SIG-M5 treated with dmso at 0.1 percent for 504 hours (cell line): ENCODE data around the gene CELSR1.

ENCODE experiments used
- DNase-seq: peaks from one replicate; lab custom pipeline; 2025; ENCODE audit not compliant: unreplicated experiment; lab: John Stamatoyannopoulos, UW

Gene CELSR1

DNA sequence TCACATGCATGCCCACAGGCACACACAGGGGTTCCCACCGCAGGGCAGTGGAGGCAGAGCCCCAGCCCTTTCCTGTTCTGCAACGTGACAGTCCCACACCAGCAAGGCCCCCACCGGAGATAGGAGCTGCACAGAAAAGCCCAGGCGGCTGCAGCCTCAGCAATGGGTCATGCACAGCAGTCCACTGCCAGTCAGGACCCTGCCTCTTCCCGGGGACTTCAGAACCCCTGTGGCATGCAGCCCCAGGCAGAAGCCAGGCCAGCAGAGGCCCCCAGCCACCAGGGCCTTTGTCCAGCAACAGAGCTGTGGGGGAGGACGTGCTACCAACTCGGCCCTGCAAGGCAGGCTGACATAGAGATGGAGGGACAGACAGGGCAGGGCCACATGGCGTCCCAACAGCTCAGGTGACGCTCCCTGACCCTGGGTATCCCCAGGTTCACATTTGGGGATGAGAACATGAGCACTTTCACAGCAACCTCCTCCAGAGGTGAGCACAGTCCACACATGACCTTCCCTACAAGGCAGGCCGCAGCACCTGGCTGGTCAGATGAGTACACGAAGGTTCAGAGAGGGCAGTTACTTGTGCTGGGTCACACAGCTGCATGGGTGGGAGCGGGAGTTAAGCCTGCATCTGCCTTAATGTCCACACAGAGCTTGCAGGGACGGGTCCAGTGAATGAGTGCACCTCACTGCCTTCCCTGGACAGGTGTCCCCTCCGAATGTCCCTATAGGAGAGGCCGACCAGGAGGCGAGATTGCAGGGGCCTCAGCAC lies 87.3 kb downstream of the CELSR1 start:
- no peak for DNase-seq

DNA sequence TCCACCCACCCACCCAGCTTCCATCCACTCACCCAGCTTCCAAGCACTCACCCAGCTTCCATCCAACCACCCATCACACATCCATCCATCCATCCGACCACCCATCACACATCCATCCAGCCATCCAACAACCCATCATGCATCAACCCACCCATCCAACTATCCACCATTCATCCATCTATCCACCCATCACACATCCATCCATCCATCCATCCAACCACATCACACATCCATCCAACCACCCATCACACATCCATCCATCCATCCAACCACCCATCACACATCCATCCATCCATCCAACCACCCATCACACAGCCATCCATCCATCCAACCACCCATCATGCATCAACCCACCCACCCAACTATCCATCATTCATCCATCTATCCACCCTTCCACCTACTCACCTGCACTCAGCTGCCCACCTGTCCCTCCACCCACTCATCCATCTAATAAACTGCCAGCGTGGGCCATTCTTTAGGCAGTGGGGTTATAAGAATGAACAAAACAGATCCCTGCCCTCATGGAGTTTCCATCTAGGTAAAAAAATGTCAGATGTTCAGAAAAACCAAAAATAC lies 88.2 kb downstream of the CELSR1 start:
- DNase-seq = no peak

DNA sequence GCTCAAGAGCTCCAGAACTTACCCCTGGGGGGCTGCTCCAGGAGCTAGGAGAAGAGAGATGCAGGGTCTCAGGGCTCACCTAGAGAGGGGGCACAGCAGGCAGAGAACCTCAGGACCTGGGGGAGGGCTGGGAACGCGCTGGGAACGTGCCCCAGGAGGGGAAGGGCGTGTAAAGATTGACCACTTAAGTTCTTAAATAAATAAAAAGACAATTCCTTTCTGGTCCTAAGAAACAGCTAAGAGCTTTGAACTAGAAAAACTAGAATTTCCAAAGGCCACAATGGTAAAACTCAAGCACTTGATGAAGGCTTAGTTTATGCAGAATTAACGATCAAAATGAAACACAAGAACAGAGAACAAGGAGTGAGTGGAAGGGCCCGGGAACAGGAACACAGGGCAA lies 89.1 kb downstream of the CELSR1 start:
- no peak for DNase-seq

DNA sequence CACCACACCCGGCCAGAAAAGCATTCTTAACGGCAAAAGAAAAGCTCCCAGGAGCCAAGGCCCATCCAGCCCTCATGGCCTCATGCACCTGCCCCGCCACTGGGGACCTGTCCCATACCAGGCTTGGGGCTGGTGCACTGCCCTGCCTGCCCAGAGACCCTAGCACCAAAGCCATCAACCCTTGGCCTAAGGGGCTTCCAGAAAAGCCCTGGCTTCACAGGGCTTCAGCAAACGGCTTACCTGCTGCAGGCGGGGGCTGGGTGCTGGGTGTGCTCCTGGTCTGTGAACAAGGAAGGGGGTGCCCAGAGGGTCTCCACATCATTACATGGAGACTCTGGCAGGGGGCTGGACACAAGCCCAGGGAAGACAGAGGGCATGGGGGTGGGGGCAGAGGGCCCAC lies 89.5 kb downstream of the CELSR1 start:
- no peak for DNase-seq

DNA sequence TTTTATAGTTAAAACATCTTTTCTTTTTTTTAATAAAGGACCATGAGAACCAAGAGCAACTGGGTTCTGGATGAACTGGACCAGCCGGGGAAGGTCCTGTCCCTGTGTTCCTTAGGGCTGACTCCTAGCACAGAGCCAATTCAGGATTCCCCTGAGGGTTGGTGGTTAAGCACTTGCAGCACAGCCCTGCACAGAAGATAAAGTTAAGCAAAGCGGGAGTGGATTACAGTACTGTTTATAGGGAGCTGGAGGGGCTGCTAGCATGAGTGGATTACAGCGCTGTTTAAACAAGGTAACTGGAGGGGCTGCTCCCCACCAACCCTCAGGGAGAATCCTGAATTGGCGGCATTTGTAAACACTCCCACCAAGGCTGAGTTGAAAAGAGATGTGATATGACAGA lies 90.6 kb downstream of the CELSR1 start:
- no peak for DNase-seq

DNA sequence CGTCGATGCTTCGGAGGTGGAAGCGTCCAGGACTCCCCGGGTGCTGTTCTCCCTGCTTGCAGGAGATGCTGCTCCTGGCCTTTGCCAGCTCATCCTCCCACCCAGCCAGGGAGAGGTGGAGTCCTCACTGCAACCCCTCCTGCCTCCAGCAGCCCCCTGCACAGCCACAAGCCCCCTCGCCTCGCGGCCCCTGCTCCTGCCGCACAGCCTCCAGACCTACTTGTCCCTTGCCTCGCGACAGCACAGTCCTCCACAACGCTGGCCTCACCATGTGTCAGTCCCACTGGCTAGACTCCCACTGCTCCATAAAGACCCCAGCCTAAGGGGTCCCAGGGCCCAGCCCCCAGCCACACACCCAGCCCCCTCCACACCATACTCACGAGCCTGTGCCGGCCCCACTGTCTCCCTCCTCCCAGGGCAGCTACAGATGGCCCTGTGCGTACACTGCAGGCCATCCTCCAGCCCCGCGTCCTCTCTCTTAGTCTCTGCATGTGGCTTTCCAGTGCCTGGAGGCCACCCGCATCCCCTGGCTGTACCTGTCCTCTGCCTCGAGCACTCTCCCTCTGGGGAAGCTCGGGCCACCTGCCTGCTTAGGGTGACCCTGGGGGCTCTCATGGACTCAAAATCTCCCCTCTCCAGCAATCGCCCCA lies 91.5 kb downstream of the CELSR1 start:
- no peak for DNase-seq

DNA sequence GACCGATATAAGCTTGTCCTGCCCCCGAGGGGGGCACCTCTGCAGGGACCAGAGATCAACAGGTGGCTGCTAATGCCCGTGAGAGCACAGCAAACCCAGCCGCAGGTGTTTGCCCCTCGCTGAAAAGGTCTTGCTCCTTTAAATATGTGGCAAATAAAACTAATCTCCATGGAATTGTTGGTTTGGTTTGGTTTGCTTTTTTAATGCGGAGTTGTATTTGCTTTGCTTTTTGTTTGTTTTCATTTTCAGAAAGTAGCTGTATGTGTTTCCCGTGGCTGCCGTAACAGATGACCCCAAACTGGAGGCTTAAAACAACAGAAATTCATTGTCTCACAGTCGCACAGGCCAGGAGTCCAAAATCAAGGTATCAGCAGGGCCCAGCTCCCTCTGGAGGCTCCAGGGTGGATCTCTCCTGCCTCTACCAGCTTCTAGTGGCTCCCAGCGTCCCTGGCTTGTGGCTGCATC lies 93.0 kb downstream of the CELSR1 start:
- no peak for DNase-seq

DNA sequence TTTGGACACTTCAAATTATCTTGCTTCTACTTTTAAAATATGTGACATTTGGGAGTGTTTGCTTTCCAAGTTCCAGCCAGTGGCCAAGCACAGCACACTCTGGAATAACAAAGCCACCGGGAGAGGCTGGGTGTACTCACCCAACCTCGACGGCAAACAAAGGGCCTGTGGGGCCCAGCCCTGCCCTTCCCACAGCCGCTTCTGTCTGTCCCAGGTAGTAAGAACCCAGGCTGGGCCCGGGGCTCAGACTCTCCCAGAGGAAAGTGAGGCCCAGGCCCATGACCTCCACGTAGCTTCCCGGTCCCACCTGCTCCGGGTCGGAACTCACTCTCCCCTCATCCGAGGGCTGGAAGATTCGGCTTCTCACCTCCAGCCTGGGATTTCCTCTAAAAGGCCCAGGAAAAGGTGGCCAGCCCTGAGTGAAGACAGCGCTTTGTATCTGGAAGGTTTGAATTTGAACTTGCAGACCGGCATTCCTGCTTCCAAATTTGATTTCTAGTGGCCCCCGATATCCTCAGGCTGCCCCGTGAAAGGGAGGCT lies 93.5 kb downstream of the CELSR1 start:
- DNase-seq = no peak

DNA sequence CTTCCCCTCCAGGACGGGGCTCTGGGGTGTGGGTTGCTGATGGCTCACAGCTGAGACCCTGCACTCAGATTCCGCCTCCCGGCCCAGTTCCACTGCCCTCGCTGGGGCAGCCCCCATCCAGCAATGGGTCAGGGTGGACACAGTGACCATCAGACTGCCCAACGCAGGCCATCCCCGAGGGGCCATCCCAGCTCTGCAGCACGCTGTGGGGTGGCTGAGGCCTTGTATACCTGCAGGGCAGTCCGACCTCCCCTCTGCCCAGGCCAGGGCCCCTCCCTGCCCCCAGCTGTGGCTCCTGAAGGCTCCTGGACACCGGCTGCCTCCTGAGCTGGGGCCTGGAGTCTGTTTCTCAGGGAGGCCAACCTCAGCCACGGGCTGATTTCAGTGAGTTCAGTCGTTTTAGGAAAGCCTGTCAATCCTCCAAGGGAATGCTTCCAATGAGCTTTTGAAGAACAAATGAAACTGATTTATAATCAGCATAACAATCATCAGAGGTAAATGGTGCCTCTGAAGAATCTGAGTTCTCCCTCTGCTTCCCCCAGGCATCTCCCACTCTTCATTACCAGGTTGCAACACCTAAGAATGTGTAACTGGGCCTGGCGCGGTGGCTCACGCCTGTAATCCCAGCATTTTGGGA lies 95.1 kb downstream of the CELSR1 start:
- DNase-seq = no peak

DNA sequence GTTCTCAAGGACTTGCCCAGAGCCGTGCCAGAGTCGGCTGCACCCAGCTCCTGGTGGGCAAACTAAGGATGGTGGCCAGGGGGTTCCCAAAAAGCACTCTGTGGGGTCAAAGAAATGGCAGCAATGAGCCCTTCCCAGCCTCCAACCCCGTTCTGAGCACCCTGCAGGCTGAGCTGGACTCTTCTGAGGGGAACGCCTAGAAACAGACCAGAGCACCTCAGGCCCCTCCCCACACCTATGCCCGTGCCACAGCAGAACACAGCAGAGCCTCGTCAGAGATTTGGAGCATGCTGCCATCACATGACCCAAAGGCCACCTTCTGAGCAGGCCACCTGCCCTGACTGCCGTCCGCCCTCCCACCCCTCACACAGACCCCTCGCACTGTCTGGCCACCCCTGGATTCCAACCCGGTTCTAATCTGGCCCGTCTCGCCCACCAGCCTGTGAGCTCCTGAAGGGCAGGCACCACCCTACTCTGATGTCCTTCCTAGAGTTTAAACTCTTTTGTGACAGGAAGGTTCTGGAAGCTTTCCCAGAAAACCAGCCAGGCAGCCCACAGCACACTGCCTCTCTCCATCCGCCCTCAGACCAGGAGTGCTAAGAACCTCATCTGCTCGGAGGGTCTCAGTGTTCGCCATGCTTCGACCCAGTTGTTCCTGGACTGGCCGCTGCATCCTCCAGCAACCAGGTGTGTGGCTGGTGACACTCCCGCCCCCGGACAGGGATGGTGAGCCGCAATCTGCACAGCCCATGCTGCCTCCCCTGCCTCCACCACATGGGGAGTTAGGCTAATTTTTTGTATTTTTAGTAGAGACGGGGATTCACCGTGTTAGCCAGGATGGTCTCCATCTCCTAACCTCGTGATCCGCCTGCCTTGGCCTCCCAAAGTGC lies 97.6 kb downstream of the CELSR1 start:
- DNase-seq = no peak

DNA sequence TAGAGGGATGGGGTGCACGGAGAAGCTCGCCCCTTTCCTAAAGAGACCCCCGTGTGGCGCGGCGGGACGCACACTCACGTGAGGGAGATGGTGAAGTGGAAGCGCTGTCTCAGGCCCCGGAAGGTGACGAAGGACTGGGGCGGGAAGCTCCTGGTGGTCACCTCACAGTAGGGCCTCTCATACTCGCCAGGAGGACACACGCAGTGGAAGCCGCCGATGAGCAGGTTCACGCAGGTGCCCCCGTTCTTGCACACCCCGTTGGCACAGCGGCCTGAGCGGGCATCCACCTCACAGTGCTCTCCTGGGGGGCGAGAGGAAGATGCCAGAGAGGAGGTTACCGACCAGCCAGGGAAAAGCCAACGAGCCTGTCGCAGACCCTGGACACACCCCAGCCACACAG lies 98.3 kb downstream of the CELSR1 start:
- DNase-seq = no peak

DNA sequence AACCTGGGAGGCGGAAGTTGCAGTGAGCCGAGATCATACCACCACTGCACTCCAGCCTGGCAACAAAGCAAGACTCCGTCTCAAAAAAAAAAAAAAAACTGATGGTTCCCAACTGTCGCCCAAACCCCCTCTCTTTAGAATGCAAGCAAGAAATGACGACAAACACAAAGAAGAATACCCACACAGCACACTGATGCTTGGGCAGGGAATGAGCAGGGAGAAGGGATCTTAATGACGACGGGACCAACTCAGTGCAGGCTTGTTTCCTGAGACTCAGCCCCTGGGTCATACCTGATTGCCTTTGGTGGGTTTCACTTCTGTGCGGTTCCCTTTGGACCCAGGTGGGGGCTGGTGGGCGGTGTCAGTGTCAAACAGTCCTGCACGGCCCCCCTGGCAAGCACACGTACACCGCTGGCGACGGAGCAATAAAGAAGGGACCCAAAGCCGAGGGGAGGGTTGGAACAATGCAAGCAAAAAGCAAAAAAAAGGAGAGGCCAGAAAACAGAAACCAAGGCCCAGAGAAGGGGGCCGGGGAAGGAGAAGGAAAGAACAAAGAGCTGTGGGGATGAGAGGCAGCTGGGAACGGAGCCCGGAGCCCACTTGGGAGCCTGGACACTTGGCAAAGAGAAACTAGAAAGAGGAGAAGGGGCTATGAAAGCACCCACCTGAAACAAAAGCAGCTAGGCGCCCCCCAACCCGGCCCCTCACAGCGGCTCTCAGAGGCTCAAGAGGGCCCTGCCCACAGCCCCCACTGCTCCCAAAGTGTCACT lies 99.6 kb downstream of the CELSR1 start:
- no peak for DNase-seq

DNA sequence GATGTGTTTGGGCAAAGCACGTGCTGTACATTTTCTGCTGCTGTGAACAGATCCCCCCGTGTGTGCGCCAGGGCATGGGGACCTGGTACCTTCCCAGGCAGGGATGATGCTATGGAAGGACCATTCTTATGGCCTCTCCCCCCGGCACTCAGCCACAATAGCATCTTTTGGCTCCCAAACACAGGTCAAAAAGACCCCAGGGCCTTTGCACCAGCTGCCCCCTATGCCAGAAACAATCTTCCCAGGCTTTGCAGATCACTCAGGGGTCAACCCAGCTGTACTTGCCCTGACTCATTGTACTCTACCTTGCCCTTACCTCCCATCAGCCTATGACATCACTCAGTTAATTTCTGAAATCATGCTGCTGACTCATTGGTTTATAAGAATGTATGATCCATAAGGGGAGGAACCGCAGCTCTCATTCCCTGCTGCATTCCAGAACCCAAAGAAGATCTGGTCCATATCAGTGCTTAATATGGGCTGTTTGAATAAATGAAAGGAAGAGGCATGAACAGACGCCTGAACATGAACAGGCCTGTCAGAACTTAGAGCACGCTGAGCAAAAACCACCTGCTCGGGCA lies 100.7 kb downstream of the CELSR1 start:
- DNase-seq = no peak

DNA sequence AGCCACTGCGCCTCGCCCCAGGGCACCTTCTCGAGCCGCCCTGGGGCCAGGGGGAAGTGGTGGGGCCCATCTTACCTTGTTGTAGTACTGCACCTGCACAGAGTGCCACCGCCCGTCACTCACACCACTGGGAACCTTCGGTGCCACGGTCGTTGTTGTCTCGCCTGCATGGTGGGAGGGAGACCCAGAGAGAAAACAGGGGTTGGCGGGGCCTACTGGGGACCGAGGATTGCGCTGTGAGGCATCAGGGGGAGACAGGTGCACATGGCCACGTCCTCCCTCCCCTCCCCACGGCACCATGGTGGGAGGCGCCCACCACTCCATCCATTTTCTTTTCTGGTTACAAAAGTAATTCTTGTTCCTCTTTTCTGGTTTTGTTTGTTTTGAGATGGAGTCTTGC lies 104.1 kb downstream of the CELSR1 start:
- DNase-seq = no peak

DNA sequence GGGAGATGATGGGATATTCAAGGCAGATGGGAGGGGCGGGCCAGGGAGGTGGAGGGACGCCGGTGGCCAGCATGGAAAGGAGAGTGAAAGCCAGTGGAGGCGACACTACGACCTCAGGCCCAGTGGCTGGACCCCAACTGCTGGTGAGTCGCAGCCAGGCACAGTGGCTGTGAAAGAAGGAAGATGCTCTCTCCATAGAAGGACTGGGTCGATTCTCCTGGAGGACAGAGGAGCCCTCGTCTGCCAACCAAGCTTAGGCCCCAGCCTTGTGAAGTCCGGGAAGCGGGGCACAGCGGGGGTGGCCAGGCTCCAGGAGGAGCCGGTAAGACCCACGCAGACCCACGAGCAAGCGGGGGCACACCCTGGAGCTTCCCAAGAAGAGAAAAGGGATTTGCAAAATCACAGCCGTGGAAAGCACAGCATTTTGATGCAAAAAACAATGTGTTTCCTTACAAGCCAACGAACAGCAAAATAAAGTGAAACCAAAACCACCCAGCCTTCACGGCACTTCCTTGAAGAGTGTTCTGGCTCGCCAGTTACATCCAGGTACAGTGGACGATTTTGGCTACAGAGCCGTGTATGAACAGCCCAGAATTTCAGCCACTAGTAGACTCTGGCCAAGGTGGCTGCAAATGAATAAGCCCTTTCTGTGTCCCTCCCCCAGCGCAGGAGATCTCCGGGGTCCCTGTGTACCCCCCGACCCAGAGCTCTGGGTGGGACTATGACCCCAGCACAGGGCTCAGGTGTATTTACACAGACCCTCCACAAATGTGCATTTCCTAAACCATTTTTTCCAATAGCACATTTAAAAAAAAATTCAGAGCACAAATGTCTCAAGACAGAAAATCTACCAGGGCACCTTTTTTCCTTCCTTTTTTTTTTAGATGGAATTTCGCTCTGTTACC lies 105.0 kb downstream of the CELSR1 start:
- no peak for DNase-seq

DNA sequence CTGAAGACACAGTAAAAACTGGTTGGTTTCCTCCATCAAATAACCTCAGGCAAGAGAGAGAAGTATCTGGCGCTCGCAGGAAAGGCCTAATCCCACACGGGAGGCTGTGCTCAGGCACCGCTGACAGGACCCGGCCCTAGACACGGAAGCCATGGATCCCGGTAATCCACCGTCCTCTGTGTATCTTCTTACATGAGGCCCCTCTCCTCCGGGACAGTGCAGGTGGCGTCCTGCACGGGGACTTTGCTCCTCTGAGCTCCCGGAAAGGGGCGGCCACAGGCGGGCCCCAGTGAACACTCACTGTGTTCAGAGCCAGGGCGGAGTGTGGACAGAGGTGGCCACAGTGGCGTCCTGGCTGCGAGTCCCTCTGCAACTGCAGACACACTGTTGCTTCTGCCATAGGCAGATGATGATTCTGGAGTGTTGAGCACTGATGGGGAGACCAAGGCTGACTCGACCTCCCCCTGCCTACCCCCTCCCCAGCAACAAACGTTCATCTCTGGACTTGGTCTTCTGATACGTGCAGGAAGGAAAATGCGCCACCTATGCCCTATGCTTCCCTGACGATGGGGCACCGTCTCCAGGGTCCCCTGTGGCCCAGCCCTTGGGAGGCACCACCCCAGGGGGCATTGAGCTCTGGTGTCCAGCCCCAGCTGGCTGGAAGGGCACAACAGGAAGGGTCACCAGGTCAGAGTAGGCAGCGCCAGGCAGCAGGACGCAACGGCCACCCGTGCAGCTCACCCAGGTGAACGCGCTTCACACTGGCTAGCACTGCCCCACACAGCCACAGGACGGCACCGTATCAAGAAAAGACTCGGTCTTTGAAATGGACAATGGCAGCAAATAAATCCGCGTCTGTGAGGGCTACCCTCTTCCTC lies 106.2 kb downstream of the CELSR1 start:
- DNase-seq = no peak

DNA sequence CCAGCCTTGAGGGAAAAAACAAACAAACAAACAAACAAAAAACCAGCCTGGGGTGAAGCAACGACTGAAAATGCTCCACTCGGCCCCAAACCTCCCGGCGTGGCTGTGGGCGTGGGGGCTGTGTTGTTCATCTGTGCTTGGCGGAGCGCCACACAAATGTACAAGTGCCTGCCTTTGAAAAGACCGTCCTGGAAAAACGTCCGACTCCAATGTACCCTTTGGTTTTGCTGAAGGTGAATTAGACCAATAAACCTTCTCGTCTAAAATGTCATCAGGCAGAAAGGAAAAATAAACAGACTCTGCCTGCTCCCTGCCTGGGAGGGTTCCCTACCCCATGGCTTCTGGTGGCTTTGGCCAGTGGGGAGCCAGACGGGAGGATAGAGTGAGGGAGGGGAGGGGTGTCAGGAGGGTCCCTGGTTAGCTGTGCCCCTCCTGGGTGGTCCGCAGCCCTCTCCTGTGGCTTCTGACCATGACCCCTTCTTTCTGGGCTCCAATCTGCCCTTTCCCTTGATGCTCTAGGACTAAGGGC lies 108.0 kb downstream of the CELSR1 start:
- no peak for DNase-seq
